Pancreas (tissue), 10 donors: ENCODE results near the gene OR52N5. TPM values are rescaled to one million over a fixed set of nuclear protein-coding genes. Genes with fewer than 3 reads are reported as not detected.

Experiments used
- ATAC-seq, 4 donors: fragments of 200-7000 bp; cut with Tn5 transposase; one replicate each; pipeline versions ENCODE4 v1.8.0 to v1.9.1; 2020; ENCODE audit warnings: mild to moderate bottlenecking in 4 of 4, moderate library complexity in 4 of 4
- DNase-seq, 6 donors: peaks; one replicate each; pipeline ENCODE4 v3.0.0-alpha.2; 2020
- FAIRE-seq: peaks from 2 replicates; lab custom pipeline; 2012; peaks lifted over from hg19 to GRCh38; lab: Jason Lieb, UNC
- H3K27ac ChIP-seq, 4 donors: fragments of 200-600 bp; sonication (generic); 1 replicate in 3 of 4; 2 replicates in 1 of 4; pipeline versions ENCODE4 v1.5.0 to v1.8.0; 2020
- H3K27me3 ChIP-seq, 4 donors: fragments of 200-600 bp; one replicate each; pipeline ENCODE4 v1.8.0; 2021
- H3K36me3 ChIP-seq, 3 donors: fragments of 200-600 bp; sonication (generic) in 1 of 3; one replicate each; pipeline versions ENCODE4 v1.5.0 to v1.8.0; 2020 to 2021
- H3K4me1 ChIP-seq, 3 donors: fragments of 200-600 bp; one replicate each; pipeline ENCODE4 v1.8.0; 2021
- H3K4me3 ChIP-seq, 4 donors: fragments of 200-600 bp; sonication (generic) in 2 of 4; one replicate each; pipeline versions ENCODE4 v1.5.0 to v1.8.0; 2020 to 2021
- H3K9me3 ChIP-seq, 4 donors: fragments of 200-600 bp; one replicate each; pipeline ENCODE4 v1.8.0; 2021
- CTCF ChIP-seq, 4 donors: fragments of 200-600 bp; sonication (generic) in 3 of 4; IDR thresholded peaks; one replicate each; pipeline versions ENCODE4 v1.5.0 to v1.8.0; 2021; ENCODE audit warnings: antibody characterized with exemption in 4 of 4
- WGBS, 2 donors: extraction: QIAGEN DNeasy Blood & Tissue Kit; methylation state at CpG; one replicate each; pipeline ENCODE4 v1.1.7; 2013; 5-methylcytosine and 5-hydroxymethylcytosine counted together
- intact Hi-C, 3 donors: fragments of 100-400 bp; cut with DNase I; formaldehyde crosslinking; loops; one replicate each; pipeline versions ENCODE4 v1.11.1 to v1.14.2; 2022
- polyA plus RNA-seq, 2 donors: library from polyadenylated mRNA; stranded (reverse); fragments of 200-250 nt; gene quantifications; one replicate each; pipeline ENCODE4 v1.2.3, GENCODE V29; 2013
- total RNA-seq, 6 donors: library from RNA; stranded (reverse); fragmentation: NEBNext Ultra II Directional in 4 of 6; extraction: Animal tissue kit (Norgen Biotek cat#: 25700) in 4 of 6; gene quantifications; one replicate each; pipeline versions ENCODE4 v1.2.1 to v1.2.4, GENCODE V29; 2021 to 2023
- donor health status: healthy with polysubstance abuse.
- donor health status: DM: no; HTN: no; CAD: no; lungs with moderate emphysema.
- donor health status: DM: no; HTN: no; CAD: no.
- donor health status: control.
- donor health status: control.
- donor health status: Bipolar disorder and iron deficiency.
- donor health status: DM: yes; HTN: yes; CAD: no.
- donor health status: DM: no; HTN: no; CAD: no.
- donor health status: DM: no; HTN: no; CAD: no.
- donor health status: DM: yes; HTN: yes; CAD: no.

OR52N5 gene
- total and polyA plus RNA-seq, 8 donors: 0.12 TPM; not detected in 7

- no peak for FAIRE-seq
- Histone ChIP-seq H3K27ac (no peak overlapping the region), H3K4me1 (no peaks in the 10 kb centered on the region), H3K27me3 (no peaks in the 10 kb centered on the region), H3K4me3 (no peak overlapping the region), H3K9me3 (no peaks in the 10 kb centered on the region), H3K36me3 (no peaks in the 10 kb centered on the region)
- no peak for TF ChIP-seq CTCF (IDR thresholded peaks at IDR 0.05)
- no peak for DNase-seq
- WGBS, 2 donors: 82 to 83% methylated on average over 5 of the region's 5 CpGs
- no peak for ATAC-seq
- intact Hi-C loops: loop anchor here in 1 of 3 donors (10.0 kb wide), 1 partner anchor 679 kb away; no protein-coding TSS in a partner anchor
Measured at GRCh38 chr11:5803982-5804381, 20.8 kb upstream of the OR52N5 start.

- Histone ChIP-seq H3K9me3 (no peaks in the 10 kb centered on the region), H3K36me3 (no peaks in the 10 kb centered on the region), H3K4me1 (no peaks in the 10 kb centered on the region), H3K27ac (no peak overlapping the region), H3K4me3 (no peak overlapping the region), H3K27me3 (no peaks in the 10 kb centered on the region)
- DNase-seq: no peak
- no peak for ATAC-seq
- intact Hi-C loops: no loop called here
- TF ChIP-seq CTCF (IDR thresholded peaks at IDR 0.05): no peak
- WGBS, 2 donors: 66 to 81% methylated on average over 6 of the region's 6 CpGs
- no peak for FAIRE-seq
Measured at GRCh38 chr11:5796541-5796940, 13.4 kb upstream of the OR52N5 start.

- intact Hi-C loops: no loop called here
- TF ChIP-seq CTCF (IDR thresholded peaks at IDR 0.05): no peak
- no peak for FAIRE-seq
- no peaks in the 10 kb centered on the region for H3K4me1 ChIP-seq
- H3K27me3 ChIP-seq: no peaks in the 10 kb centered on the region
- no peaks in the 10 kb centered on the region for H3K36me3 ChIP-seq
- no peaks in the 10 kb centered on the region for H3K9me3 ChIP-seq
- H3K4me3 ChIP-seq: no peak within 1 kb of the TSS
- ATAC-seq: no peak
- WGBS, 2 donors: 53 to 66% methylated on average over 3 of the region's 3 CpGs
- H3K27ac ChIP-seq: no peak within 1 kb of the TSS
- no peak for DNase-seq
Measured at GRCh38 chr11:5791165-5791564, 8.0 kb upstream of the OR52N5 start, which contains the start of gene OR52N1. TSS of gene OR52N1 (minus strand) at chr11:5791265. CDS start at chr11:5788816, 2,449 bp downstream.

- DNase-seq (no peak), ATAC-seq (no peak), FAIRE-seq (no peak)
- WGBS, 2 donors: 14 to 19% methylated on average over 1 of the region's 1 CpG
- H3K36me3 ChIP-seq: no peaks in the 10 kb centered on the region
- H3K4me1 ChIP-seq: no peaks in the 10 kb centered on the region
- no peak overlapping the region for H3K27ac ChIP-seq
- no peak for TF ChIP-seq CTCF (IDR thresholded peaks at IDR 0.05)
- H3K9me3 ChIP-seq: no peaks in the 10 kb centered on the region
- no peak overlapping the region for H3K4me3 ChIP-seq
- intact Hi-C loops: no loop called here
- no peaks in the 10 kb centered on the region for H3K27me3 ChIP-seq
Measured at GRCh38 chr11:5767056-5767455, 16.1 kb downstream of the OR52N5 start.

- WGBS, 2 donors: 96 to 100% methylated on average over 1 of the region's 1 CpG
- Histone ChIP-seq H3K4me1 (no peaks in the 10 kb centered on the region), H3K27ac (no peak within 1 kb of the TSS), H3K9me3 (no peaks in the 10 kb centered on the region), H3K36me3 (no peaks in the 10 kb centered on the region), H3K4me3 (no peak within 1 kb of the TSS), H3K27me3 (peaks cover 0 to 7% (median 2%) of the 10 kb centered on the region in 4 donors)
- no peak for FAIRE-seq
- no peak for TF ChIP-seq CTCF (IDR thresholded peaks at IDR 0.05)
- no peak for DNase-seq
- intact Hi-C loops: no loop called here
- ATAC-seq: no peak
Measured at GRCh38 chr11:5753943-5754342, 29.2 kb downstream of the OR52N5 start, which contains the start of gene OR52N4. TSS of gene OR52N4 (plus strand) at chr11:5754243. CDS start at chr11:5754741, 498 bp downstream.
